Measurements from ENCODE around the gene KRT1. TPM values are rescaled to one million over a fixed set of nuclear protein-coding genes. Genes with fewer than 3 reads are reported as not detected.

The KRT1 gene
- total and polyA plus RNA-seq, 2 donors (not counting 1 experiment from before 2014, with no cell fraction given), result not detected

DNA sequence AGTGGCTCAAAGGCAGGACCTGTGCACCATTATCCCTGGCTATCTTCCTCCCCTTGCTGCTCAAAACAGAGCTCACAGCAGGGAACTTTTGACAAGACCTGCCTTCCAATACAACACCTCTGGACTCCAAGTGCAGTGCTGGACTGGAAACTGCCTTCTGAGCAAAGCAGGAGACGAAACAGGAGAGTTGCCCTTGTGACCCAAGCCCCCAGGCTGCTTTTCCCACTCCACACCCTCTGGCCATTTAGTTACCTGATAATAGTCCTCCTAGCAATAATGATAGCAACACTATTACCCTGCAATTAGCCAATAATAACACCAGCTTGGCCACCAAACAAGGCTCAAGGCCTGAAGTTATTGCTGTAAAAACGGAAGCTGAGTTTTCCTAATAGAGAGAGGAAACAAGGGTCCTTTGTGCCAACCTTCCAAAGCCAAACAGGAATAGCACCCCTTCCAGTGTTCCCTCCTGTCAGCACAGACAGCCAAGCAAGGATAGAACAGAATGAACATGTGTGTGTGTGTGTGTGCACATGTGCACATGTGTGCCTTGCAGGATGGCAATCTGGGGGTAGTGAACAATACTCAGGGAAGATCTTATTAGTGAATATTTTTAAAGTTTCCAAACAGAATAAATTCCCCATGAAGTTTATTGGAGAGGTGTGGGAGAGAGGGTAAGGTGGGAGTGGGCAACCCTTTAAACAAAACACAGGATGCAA lies 52.7 kb downstream of the KRT1 start:
- Histone ChIP-seq H3K9me3 (ENCODE audit: control extremely low read depth in 1 of 3, control insufficient read depth in 2 of 3, insufficient read depth in 1 of 3, low read length in 2 of 3) (no peaks in the 10 kb centered on the region), H2AFZ (ENCODE audit: insufficient read depth, low read depth, low read length, poor library complexity, severe bottlenecking) (no peak overlapping the region), H3K27ac (ENCODE audit: low read length in 2 of 2) (no peak overlapping the region), H4K20me1 (ENCODE audit: control insufficient read depth, insufficient read depth, low read length, poor library complexity, severe bottlenecking) (no peaks in the 10 kb centered on the region), H3K4me1 (ENCODE audit: control insufficient read depth in 2 of 2, insufficient read depth in 2 of 2, low read length in 2 of 2) (no peaks in the 10 kb centered on the region), H3K9ac (ENCODE audit: low read length) (no peak overlapping the region), H3K79me2 (ENCODE audit: control insufficient read depth, insufficient read depth, low read length) (no peaks in the 10 kb centered on the region), H3K4me2 (replicated peaks; ENCODE audit: low read depth, low read length, poor library complexity, severe bottlenecking) (no peak overlapping the region), H3K27me3 (replicated peaks in 1 of 4; ENCODE audit: control extremely low read depth in 1 of 4, control insufficient read depth in 3 of 4, insufficient read depth in 4 of 4, low read length in 3 of 4) (no peaks in the 10 kb centered on the region), H3K4me3 (ENCODE audit: control extremely low read depth in 1 of 5, extremely low read depth in 1 of 5, insufficient read depth in 1 of 5, low read depth in 2 of 5, low read length in 4 of 5) (no peak overlapping the region), H3K36me3 (replicated peaks in 1 of 2; ENCODE audit: control extremely low read depth in 1 of 2, control insufficient read depth in 1 of 2, extremely low read depth in 1 of 2, insufficient read depth in 2 of 2, low read length in 1 of 2) (no peaks in the 10 kb centered on the region)
- Mint-ChIP-seq H3K4me3 (no peak overlapping the region), H3K4me1 (no peaks in the 10 kb centered on the region), H3K27ac (no peak overlapping the region), H3K9me3 (ENCODE audit: insufficient read depth) (no peaks in the 10 kb centered on the region), H3K27me3 (peaks cover 15% of the 10 kb centered on the region)
- no peak for DNase-seq
- ChIA-PET CTCF (no interaction called here), POLR2A (no interaction called here)
- intact Hi-C loops (cut with micrococcal nuclease), result no loop called here
- no peak for ATAC-seq (ENCODE audit: low read depth)
- WGBS (ENCODE audit: insufficient coverage), result 83% methylated on average over 1 of the region's 2 CpGs
- no peak for TF ChIP-seq EZH2 (IDR thresholded peaks at IDR 0.05; ENCODE audit: borderline replicate concordance, insufficient read depth, low read depth, low read length, poor library complexity, severe bottlenecking)
- TF ChIP-seq, protein P1, sequence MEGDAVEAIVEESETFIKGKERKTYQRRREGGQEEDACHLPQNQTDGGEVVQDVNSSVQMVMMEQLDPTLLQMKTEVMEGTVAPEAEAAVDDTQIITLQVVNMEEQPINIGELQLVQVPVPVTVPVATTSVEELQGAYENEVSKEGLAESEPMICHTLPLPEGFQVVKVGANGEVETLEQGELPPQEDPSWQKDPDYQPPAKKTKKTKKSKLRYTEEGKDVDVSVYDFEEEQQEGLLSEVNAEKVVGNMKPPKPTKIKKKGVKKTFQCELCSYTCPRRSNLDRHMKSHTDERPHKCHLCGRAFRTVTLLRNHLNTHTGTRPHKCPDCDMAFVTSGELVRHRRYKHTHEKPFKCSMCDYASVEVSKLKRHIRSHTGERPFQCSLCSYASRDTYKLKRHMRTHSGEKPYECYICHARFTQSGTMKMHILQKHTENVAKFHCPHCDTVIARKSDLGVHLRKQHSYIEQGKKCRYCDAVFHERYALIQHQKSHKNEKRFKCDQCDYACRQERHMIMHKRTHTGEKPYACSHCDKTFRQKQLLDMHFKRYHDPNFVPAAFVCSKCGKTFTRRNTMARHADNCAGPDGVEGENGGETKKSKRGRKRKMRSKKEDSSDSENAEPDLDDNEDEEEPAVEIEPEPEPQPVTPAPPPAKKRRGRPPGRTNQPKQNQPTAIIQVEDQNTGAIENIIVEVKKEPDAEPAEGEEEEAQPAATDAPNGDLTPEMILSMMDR (IDR thresholded peaks at IDR 0.05), result no peak

Other genes with a start within 250 kb of the KRT1 start
- gene KRT75, start 246.0 kb downstream of the KRT1 start, total RNA-seq, result not detected in 2 replicates
- not detected in 2 replicates for gene KRT75, start 246.0 kb downstream of the KRT1 start, polyA plus RNA-seq
- gene KRT6B, start 228.3 kb downstream of the KRT1 start, total RNA-seq, result not detected in 2 replicates
- gene KRT6B, start 228.3 kb downstream of the KRT1 start, polyA plus RNA-seq, result not detected in 2 replicates
- gene KRT6C, start 206.6 kb downstream of the KRT1 start, total RNA-seq, result not detected in 2 replicates
- not detected in 2 replicates for gene KRT6C, start 206.6 kb downstream of the KRT1 start, polyA plus RNA-seq
- gene KRT6A, start 187.2 kb downstream of the KRT1 start, total RNA-seq, result not detected in 2 replicates
- not detected in 2 replicates for gene KRT6A, start 187.2 kb downstream of the KRT1 start, polyA plus RNA-seq
- not detected in 2 replicates for gene KRT5, start 160.0 kb downstream of the KRT1 start, total RNA-seq
- gene KRT5, start 160.0 kb downstream of the KRT1 start, polyA plus RNA-seq, result 0.19 TPM in 1 of 2 replicates, not detected in the other
- gene KRT71, start 127.3 kb downstream of the KRT1 start, total RNA-seq, result not detected in 2 replicates
- not detected in 2 replicates for gene KRT71, start 127.3 kb downstream of the KRT1 start, polyA plus RNA-seq
- not detected in 2 replicates for gene KRT74, start 106.6 kb downstream of the KRT1 start, total RNA-seq
- gene KRT74, start 106.6 kb downstream of the KRT1 start, polyA plus RNA-seq, result not detected in 2 replicates
- not detected in 2 replicates for gene KRT72, start 78.9 kb downstream of the KRT1 start, total RNA-seq
- gene KRT72, start 78.9 kb downstream of the KRT1 start, polyA plus RNA-seq, result 0.04 and 0.49 TPM in 2 replicates
- gene KRT73, start 61.8 kb downstream of the KRT1 start, total RNA-seq, result not detected in 2 replicates
- gene KRT73, start 61.8 kb downstream of the KRT1 start, polyA plus RNA-seq, result 0.07 and 0.36 TPM in 2 replicates
- gene KRT2, start 28.2 kb downstream of the KRT1 start, total RNA-seq, result not detected in 2 replicates
- gene KRT2, start 28.2 kb downstream of the KRT1 start, polyA plus RNA-seq, result 0.04 TPM in 2 replicates
- gene KRT77, start 23.1 kb upstream of the KRT1 start, total RNA-seq, result not detected in 2 replicates
- gene KRT77, start 23.1 kb upstream of the KRT1 start, polyA plus RNA-seq, result not detected in 2 replicates
- not detected in 2 replicates for gene KRT76, start 96.9 kb upstream of the KRT1 start, total RNA-seq
- gene KRT76, start 96.9 kb upstream of the KRT1 start, polyA plus RNA-seq, result not detected in 2 replicates
- not detected in 2 replicates for gene KRT3, start 115.7 kb upstream of the KRT1 start, total RNA-seq
- not detected in 2 replicates for gene KRT3, start 115.7 kb upstream of the KRT1 start, polyA plus RNA-seq
- not detected in 2 replicates for gene KRT4, start 133.7 kb upstream of the KRT1 start, total RNA-seq
- not detected in 2 replicates for gene KRT4, start 133.7 kb upstream of the KRT1 start, polyA plus RNA-seq
- not detected in 2 replicates for gene KRT79, start 153.9 kb upstream of the KRT1 start, total RNA-seq
- not detected in 2 replicates for gene KRT79, start 153.9 kb upstream of the KRT1 start, polyA plus RNA-seq
- gene KRT78, start 168.6 kb upstream of the KRT1 start, total RNA-seq, result not detected in 2 replicates
- gene KRT78, start 168.6 kb upstream of the KRT1 start, polyA plus RNA-seq, result not detected in 2 replicates
- 0.83 and 0.94 TPM in 2 replicates for gene KRT8, start 224.7 kb upstream of the KRT1 start, total RNA-seq
- 0.23 and 0.24 TPM in 2 replicates for gene KRT8, start 224.7 kb upstream of the KRT1 start, polyA plus RNA-seq